ENCODE measurements around the gene ARFGEF2. TPM values are rescaled to one million over a fixed set of nuclear protein-coding genes. Genes with fewer than 3 reads are reported as not detected.

Gene ARFGEF2
- polyA plus RNA-seq, 1 donor from 2014 or later: 19.8 TPM

DNA sequence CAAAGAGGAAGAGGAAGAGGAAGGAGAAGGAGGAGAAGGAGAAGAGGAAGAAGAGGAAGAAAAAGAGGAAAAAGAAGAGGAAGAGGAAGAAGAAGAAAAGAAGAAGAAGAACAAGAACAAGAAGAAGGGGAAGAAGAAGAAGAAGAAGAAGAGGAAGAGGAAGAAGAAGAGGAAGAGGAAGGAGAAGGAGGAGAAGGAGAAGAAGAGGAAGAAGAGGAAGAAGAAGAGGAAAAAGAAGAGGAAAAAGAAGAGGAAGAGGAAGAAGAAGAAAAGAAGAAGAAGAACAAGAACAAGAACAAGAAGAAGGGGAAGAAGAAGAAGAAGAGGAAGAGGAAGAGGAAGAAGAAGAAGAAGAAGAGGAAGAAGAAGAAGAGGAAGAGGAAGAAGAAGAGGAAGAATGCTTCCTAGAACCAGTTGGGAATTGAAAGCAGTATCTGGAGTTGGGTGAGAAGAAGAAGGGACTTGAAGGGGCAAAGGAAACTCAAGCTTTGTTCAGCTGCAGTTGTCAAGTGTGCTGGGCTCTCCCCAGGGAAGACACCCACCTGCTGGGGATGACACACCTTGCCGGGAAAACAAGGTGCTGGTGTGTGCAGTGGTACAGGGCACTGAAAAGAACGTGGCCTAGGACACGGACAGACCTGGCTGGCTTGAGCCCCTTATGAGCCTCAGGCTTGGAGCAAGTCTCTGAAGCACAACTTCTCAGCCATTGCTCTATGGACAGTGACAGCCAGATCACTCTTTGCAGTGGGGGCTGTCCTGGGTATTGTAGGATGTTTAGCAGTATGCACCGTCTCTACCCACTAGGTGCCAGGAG lies 30.1 kb upstream of the ARFGEF2 start:
- Histone ChIP-seq H3K9ac (ENCODE audit: low read length) (no peak overlapping the region), H3K27ac (ENCODE audit: low read length) (no peak overlapping the region), H3F3A (ENCODE audit: insufficient read depth, low read length, poor library complexity, severe bottlenecking) (no peaks in the 10 kb centered on the region), H3K9me2 (ENCODE audit: insufficient read depth, low read length) (no peaks in the 10 kb centered on the region), H3K4me2 (ENCODE audit: low read length) (no peak overlapping the region), H3K9me3 (ENCODE audit: low read length) (no peaks in the 10 kb centered on the region), H3K79me2 (replicated peaks; ENCODE audit: insufficient read depth, low read length) (no peaks in the 10 kb centered on the region), H3K27me3 (ENCODE audit: insufficient read depth, low read depth, low read length) (no peaks in the 10 kb centered on the region), H4K20me1 (ENCODE audit: insufficient read depth) (no peaks in the 10 kb centered on the region), H2AFZ (ENCODE audit: low read depth, low read length) (no peak overlapping the region), H3K36me3 (ENCODE audit: insufficient read depth, low read length) (no peaks in the 10 kb centered on the region), H3K4me3 (ENCODE audit: low read length) (no peak overlapping the region)
- TF ChIP-seq SMC3 (conservative IDR thresholded peaks at IDR 0.05; ENCODE audit: poor library complexity): no peak
- TF ChIP-seq MXI1 (conservative IDR thresholded peaks at IDR 0.05; ENCODE audit: poor library complexity, severe bottlenecking): no peak
- no peak for TF ChIP-seq EP300 (conservative IDR thresholded peaks at IDR 0.05; ENCODE audit: poor library complexity, severe bottlenecking)
- no peak for TF ChIP-seq EZH2 (IDR thresholded peaks at IDR 0.05; ENCODE audit: borderline replicate concordance, insufficient read depth, low read length, poor library complexity, severe bottlenecking)
- TF ChIP-seq RAD21 (conservative IDR thresholded peaks at IDR 0.05): no peak
- TF ChIP-seq, protein P1, sequence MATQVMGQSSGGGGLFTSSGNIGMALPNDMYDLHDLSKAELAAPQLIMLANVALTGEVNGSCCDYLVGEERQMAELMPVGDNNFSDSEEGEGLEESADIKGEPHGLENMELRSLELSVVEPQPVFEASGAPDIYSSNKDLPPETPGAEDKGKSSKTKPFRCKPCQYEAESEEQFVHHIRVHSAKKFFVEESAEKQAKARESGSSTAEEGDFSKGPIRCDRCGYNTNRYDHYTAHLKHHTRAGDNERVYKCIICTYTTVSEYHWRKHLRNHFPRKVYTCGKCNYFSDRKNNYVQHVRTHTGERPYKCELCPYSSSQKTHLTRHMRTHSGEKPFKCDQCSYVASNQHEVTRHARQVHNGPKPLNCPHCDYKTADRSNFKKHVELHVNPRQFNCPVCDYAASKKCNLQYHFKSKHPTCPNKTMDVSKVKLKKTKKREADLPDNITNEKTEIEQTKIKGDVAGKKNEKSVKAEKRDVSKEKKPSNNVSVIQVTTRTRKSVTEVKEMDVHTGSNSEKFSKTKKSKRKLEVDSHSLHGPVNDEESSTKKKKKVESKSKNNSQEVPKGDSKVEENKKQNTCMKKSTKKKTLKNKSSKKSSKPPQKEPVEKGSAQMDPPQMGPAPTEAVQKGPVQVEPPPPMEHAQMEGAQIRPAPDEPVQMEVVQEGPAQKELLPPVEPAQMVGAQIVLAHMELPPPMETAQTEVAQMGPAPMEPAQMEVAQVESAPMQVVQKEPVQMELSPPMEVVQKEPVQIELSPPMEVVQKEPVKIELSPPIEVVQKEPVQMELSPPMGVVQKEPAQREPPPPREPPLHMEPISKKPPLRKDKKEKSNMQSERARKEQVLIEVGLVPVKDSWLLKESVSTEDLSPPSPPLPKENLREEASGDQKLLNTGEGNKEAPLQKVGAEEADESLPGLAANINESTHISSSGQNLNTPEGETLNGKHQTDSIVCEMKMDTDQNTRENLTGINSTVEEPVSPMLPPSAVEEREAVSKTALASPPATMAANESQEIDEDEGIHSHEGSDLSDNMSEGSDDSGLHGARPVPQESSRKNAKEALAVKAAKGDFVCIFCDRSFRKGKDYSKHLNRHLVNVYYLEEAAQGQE (IDR thresholded peaks at IDR 0.05; ENCODE audit: borderline replicate concordance): no peak
- no peak for TF ChIP-seq TAF1 (IDR thresholded peaks at IDR 0.05; ENCODE audit: low read depth)
- TF ChIP-seq, protein P2, sequence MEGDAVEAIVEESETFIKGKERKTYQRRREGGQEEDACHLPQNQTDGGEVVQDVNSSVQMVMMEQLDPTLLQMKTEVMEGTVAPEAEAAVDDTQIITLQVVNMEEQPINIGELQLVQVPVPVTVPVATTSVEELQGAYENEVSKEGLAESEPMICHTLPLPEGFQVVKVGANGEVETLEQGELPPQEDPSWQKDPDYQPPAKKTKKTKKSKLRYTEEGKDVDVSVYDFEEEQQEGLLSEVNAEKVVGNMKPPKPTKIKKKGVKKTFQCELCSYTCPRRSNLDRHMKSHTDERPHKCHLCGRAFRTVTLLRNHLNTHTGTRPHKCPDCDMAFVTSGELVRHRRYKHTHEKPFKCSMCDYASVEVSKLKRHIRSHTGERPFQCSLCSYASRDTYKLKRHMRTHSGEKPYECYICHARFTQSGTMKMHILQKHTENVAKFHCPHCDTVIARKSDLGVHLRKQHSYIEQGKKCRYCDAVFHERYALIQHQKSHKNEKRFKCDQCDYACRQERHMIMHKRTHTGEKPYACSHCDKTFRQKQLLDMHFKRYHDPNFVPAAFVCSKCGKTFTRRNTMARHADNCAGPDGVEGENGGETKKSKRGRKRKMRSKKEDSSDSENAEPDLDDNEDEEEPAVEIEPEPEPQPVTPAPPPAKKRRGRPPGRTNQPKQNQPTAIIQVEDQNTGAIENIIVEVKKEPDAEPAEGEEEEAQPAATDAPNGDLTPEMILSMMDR (IDR thresholded peaks at IDR 0.05; ENCODE audit: poor library complexity, severe bottlenecking): no peak
- TF ChIP-seq POLR2AphosphoS5 (IDR thresholded peaks at IDR 0.05): no peak

DNA sequence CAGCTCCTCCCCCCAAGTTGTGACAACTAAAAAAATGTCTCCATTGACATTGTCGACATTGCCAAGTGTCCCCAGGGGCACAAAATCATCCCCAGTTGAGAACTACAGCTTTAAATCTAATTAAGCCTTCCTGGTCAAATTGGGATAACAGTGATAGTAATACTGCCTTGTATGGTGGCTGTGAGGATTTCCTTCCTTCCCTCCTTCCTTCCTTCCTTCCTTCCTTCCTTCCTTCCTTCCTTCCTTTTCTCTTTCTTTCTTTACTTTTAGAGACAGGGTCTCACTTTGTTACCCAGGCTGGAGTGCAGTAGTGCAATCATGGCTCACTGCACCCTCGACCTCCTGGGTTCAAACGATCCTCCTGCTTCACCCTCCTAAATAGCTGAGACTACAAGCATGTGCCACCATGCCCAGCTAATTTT lies 29.5 kb upstream of the ARFGEF2 start:
- Histone ChIP-seq H3F3A (ENCODE audit: insufficient read depth, low read length, poor library complexity, severe bottlenecking) (no peaks in the 10 kb centered on the region), H3K4me3 (ENCODE audit: low read length) (no peak overlapping the region), H3K36me3 (ENCODE audit: insufficient read depth, low read length) (no peaks in the 10 kb centered on the region), H3K79me2 (replicated peaks; ENCODE audit: insufficient read depth, low read length) (no peaks in the 10 kb centered on the region), H3K9ac (ENCODE audit: low read length) (no peak overlapping the region), H3K9me3 (ENCODE audit: low read length) (no peaks in the 10 kb centered on the region), H3K27me3 (ENCODE audit: insufficient read depth, low read depth, low read length) (no peaks in the 10 kb centered on the region), H3K27ac (ENCODE audit: low read length) (no peak overlapping the region), H2AFZ (ENCODE audit: low read depth, low read length) (no peak overlapping the region), H4K20me1 (ENCODE audit: insufficient read depth) (no peaks in the 10 kb centered on the region), H3K4me2 (ENCODE audit: low read length) (no peak overlapping the region), H3K9me2 (ENCODE audit: insufficient read depth, low read length) (no peaks in the 10 kb centered on the region)
- TF ChIP-seq EZH2 (IDR thresholded peaks at IDR 0.05; ENCODE audit: borderline replicate concordance, insufficient read depth, low read length, poor library complexity, severe bottlenecking): no peak
- TF ChIP-seq, protein P2 (IDR thresholded peaks at IDR 0.05; ENCODE audit: poor library complexity, severe bottlenecking): no peak
